GM18508 (cell line): ENCODE data around the gene PREP.
"Not testable (repeated sequence)": the region's sequence is repeated elsewhere in the genome, so short reads cannot be mapped to it uniquely, and the experiment has no call there.

Source experiments
- ATAC-seq: cut with Tn5 transposase; IDR thresholded peaks from one replicate; pipeline ENCODE4 v1.9.1; 2021; ENCODE audit warnings: moderate number of reproducible peaks; ENCODE audit not compliant: insufficient read depth, unreplicated experiment

Gene PREP

DNA sequence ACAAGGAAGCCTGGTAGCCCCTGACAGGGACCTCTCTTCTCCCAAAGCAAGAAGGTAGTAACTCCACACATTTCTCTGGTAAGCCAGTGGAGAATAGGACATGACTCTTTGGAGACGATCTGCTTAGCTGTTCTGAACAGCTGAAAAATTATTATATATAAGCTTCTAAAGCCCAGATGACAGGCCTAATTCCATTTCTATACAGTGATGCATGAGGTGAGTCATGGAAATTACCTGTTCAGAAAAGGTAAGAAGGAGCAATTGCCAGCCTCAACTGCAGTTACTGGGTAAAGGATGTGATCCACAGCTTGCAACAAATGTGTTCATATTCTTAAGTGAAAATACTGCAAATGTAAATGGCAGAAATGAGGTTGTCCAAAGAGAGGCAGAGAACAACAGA, 54.0 kb downstream of the PREP start:
- ATAC-seq: no peak

GRCh38 chr6:105346052-105346451, 56.8 kb downstream of the PREP start:
- ATAC-seq: no peak

DNA sequence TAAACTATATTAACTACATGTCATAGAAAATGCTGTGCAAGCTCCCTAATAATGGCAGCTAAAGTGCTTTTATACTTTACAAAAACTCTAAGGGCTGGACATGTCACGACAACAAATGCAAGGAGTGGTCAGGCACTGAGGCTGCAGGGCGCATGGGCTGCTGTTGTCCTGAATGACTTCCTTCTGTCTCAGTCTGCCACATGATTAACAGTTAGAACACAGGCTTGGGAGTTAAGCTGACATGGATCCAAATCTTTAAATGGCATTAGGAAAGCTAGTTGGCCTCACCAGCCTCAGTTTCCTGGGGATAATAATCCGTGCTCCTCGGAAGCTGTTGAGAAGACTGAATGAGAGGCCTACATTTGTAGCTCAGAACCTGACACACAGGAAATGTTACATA, 57.4 kb downstream of the PREP start:
- no peak for ATAC-seq

DNA sequence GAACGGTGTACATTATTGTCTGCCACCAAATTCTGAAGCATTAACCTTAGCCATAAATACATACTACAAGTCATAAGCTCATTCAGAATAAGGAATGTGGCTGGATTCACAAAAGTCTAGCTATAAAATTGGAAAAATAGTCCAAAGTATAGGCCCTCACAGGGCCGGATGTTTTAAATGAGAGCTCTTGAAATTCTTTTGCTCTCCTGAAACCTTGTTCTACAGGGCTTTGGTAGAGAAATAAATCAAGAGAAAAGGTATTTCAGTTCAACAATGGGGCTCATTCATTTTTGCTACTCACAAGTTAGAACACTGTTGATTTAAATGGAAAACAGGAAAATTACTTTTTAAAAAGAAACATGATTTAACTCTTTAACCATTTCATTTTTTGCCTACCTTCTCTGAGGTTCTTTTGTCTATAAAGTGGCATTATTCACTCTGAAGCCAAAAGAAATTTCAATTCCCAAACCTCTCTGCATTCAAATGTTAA, 58.0 kb downstream of the PREP start:
- no peak for ATAC-seq

GRCh38 chr6:105338350-105338983, 64.4 kb downstream of the PREP start:
- ATAC-seq: not testable (repeated sequence)

GRCh38 chr6:105336986-105337385, 65.9 kb downstream of the PREP start:
- no peak for ATAC-seq

- ATAC-seq: no peak
Measured at GRCh38 chr6:105332576-105332975, 70.3 kb downstream of the PREP start.

DNA sequence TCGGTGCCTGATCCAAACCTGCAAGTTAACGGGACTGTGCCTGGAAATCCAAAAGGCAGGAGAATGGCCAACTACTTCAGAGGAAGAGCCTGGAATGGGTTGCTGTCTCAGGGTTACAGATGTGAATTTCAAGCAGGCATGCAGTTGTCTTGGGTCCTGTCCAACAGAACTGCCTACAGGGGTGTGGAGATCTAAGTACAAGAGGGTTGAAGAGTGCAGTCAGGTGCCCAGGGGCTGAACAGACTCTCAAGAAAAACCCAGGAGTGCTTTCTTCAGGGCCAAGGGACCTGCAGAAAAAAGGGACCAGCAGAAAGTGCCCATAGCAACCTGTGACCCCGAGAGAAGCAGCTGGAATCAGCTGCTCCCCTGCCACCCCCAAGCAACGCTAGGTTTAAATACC, 71.0 kb downstream of the PREP start:
- ATAC-seq: no peak

- ATAC-seq: no peak
Measured at GRCh38 chr6:105330913-105331312, 72.0 kb downstream of the PREP start.

DNA sequence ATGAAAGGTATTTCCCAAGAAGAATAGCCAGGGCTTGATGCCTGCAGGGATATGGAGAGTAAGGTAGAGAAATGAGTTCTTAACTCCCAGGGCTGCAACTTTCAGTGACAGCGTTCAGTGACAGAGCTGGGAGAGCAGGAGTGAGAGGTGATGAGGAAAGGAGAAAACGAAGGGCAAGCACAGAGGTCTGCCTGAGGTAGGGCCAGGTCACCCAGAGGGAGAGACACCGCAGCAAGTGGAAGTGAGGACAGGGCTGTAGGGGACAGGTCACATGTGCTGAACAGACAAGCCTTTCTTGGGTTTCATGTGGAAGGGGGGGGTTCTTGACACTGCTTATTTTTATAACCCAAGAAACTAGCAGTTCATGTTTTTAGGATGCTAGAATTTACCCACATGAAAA, 72.5 kb downstream of the PREP start:
- ATAC-seq: no peak

GRCh38 chr6:105326833-105327770, 75.8 kb downstream of the PREP start:
- no peak for ATAC-seq

GRCh38 chr6:105326216-105326615, 76.7 kb downstream of the PREP start:
- ATAC-seq: no peak

DNA sequence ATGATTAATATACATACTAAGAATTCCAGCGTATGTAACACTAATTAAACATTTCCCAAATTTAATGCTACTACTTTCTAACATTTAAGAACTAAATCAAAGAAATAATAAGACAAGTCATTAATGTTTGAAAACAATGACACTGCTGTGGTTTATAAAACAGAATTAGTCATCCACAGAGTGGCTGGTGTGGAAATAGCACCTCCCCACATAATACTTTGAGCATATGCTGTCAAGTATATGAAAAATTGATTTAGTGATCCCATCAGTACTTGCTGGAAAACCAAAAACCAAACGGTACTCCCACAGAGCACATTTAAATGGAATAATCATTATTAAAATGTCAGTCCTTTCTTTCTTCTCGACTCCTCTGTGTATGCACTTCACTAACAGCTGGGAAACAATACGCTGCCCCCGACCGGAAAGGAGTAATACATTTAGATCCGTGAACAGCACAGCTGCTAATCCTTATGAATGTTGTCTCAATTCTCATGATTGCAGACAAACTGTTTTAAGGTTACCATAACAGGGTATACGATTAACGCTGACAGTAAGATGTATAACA, 78.4 kb downstream of the PREP start:
- ATAC-seq: no peak

DNA sequence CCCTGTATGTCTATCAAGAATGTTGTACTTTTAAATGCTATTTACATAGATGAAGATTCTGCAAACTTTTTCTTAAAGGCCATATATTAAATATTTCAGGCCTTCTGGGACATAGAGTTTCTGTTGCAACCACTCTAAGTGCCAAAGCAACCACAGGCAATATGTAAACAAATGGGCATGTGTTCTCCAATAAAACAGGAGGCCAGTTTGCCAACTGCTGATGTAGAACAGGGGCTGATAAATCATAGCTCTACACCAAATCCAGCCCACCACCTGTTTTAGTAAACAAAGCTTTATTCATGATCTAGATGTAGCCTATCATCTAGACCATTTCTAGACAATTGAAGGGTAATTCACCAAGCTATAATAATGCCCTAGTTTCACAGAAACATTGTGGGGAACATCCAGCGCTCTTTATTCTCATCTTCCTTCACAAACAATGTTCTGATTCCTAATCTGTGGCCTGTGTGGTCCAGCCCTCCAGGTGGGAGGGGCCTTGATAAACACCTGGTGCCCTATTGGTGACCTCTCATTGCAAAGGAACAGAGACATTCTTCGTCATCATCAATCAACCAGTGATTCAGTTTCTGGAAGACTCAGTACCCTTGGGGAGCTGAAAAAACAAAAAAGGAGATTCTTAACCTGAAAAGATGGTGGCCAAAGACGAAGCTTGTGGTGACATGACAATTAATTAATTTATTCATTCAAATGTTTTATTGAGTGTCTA, 80.2 kb downstream of the PREP start:
- ATAC-seq: no peak

DNA sequence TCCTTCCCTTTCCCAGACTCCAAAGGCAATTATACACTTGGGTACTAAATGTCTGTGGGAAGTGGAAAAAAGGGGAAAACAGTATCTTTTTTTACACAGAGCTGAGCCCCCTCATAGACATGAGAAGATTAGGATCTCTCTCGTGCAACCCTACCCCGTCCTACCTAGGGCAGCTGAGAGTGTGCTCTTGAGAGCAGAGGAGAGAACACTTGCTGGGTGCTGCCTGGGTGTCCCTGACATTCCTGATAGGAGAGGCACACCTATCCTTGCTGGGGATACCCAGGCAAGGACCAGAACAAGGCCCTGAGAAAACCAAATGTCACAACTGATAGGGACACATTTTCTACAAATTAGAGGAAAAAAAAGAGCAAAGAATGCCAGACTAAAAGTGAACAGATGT, 81.2 kb downstream of the PREP start:
- ATAC-seq: no peak

DNA sequence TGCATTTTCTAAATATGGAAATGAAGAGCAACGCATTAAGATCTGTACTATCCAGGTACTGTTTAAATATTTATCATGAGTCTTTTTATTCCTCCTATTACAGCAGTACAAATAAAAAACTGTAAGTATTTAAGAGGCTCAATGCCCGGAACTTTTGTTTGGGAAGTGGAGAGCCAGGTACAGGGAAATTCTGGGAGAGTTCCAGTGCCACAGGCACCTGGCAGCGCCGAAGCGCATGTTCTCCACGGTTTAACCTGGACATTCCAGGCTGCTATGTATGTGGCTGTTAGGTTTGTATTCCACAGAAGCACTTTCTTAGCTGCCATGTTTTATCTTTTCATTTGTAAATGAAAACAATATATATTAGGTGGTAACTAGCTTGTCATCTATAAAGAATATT, 81.7 kb downstream of the PREP start:
- no peak for ATAC-seq

- ATAC-seq: no peak
Measured at GRCh38 chr6:105320765-105321164, 82.1 kb downstream of the PREP start.

DNA sequence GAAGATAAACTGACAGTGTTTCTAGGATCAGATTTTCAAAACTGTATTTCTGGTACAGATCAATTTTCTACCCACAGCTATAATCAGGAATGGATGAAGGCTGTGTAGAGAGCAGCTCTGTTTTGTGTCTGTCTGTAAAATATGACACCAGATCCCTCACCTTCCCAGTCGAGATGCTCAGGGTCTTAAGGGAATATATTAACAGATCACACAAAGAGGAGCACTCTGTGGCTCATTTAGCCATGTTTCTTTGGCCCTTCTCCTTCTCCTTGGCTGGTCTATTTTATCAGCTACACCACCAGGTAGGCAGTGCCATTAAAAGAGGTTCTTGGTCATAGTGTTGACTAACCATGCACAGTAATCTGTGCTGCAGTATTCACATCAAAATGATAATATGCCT, 82.6 kb downstream of the PREP start:
- ATAC-seq: no peak

DNA sequence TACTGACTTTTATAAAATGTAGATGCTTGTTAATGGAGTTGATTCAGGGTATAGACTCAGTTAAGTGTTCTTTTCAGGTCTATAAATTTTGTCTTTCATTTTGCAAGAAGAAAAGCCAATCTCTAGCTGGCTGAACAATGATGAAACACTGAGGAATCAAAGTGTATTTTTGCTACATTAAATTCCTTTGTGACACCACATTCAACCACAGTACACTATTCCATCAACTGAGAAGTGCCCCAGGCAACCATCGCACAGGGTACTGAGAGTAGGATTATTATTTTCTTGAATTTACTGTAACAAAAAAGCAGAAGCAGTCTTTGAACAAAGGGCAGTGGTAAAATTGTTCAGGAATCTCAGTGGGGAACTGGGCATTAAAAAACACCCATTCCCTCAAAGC, 83.6 kb downstream of the PREP start:
- no peak for ATAC-seq

DNA sequence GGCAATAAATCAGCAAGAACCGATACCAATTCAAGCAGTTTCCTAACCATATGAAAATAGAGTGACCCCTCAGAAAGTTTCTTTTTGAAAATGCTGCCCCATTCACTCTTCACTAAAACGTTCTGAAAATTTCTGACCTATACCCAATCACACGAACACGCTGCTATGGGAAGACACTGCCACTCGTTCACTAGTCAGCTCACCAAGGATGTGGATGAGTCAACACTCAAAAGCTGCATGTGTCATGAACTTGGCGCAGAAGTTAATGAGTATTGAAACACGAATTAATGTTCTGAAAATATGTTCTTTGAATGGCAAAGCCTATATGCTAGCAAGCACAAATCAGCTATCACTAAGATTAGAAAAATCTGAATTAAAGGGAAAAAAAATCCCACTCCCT, 84.2 kb downstream of the PREP start:
- no peak for ATAC-seq
